GM19467 (cell line): ENCODE data around the gene RERG.

Experiments
- ATAC-seq: cut with Tn5 transposase; IDR thresholded peaks from one replicate; pipeline ENCODE4 v1.9.1; 2021; ENCODE audit warnings: mild to moderate bottlenecking, moderate library complexity; ENCODE audit not compliant: unreplicated experiment

RERG gene

GRCh38 chr12:15220915-15221885 is at the start of gene RERG:
Gene RERG, minus strand, starts transcription at chr12:15221417. Its CDS starts 3,928 bp downstream, at chr12:15217489.
- peak; percentile 90 for ATAC-seq

DNA sequence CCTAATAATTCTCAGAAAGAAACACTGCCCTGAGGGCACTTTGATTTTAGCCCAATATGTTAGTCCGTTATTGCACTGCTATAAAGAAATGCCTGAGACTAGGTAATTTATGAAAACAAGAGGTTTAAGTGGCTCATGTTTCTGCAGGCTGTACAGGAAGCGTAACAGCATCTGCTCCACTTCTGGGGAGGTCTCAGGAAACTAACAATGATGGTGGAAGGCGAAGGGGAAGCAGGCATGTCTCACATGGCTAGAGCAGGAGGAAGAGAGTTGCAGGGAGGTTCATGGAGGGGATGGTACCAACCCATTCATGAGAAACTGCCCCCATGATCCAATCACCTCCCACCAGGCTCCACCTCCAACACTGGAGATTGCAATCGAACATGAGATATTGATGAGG is 49.4 kb upstream of the RERG start:
- ATAC-seq = no peak

GRCh38 chr12:15268927-15269552 is 47.8 kb upstream of the RERG start:
- peak; percentile 93 for ATAC-seq

DNA sequence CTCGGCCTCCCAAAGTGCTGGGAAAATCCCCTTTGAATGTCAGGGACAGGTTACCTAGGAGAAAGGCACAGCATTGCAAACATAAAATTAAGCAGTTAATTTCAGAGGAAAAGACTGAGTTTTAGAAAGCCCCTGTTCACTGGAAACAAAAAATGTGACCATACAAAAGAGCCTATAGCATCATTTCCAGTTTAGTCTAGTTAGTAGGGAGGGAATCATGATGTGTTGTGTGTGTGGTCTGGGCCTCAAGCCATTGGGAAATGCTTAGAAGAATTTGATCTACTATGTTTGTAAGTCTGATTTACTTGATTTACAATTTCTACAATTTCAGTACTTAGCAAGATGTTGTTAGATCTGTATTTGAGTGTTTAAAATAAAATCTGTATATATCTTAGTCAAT is 47.1 kb upstream of the RERG start:
- no peak for ATAC-seq

- no peak for ATAC-seq
Observed at GRCh38 chr12:15265875-15266274, 44.7 kb upstream of the RERG start.

DNA sequence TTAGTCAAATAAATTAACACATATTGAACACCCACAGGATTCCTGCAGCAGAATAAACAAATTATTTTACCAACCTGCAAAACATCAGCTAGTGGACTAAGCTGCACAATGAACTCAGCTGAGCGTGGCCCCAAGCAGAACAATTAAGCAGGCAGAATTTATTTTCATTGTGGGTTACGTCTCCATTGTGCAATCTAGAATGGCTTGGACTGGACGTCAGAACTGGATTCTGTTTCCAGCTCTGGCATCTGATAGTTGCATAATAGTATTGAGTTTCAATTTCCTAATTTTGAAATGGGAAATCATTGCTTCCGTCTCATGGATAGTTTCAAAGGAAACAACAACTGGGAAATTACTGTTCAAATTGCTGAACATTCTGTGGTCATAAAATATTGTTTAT is 35.5 kb upstream of the RERG start:
- ATAC-seq = no peak

GRCh38 chr12:15253990-15254389 is 32.8 kb upstream of the RERG start:
- no peak for ATAC-seq

- no peak for ATAC-seq
Observed at GRCh38 chr12:15244926-15245325, 23.7 kb upstream of the RERG start.

GRCh38 chr12:15244341-15244740 is 23.1 kb upstream of the RERG start:
- ATAC-seq = no peak

DNA sequence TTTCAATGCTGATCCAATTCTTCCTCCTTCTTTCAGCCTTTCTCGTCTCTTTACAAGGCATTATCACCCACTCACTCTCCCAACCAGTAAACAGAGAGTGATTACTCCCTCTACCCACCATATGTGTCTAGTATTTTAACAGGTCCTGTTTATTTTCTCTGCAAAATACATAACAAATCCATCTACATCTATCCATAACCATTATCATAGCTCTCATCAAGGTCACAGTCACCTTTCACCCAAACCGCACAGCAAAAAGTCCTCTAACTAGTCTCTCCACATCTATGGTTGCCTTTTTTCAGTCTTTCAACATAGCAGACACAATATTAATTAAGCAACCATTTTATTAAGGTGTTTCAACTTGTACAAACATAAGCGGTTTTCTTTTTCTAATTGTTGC is 21.9 kb upstream of the RERG start:
- no peak for ATAC-seq

GRCh38 chr12:15240898-15241297 is 19.7 kb upstream of the RERG start:
- no peak for ATAC-seq

DNA sequence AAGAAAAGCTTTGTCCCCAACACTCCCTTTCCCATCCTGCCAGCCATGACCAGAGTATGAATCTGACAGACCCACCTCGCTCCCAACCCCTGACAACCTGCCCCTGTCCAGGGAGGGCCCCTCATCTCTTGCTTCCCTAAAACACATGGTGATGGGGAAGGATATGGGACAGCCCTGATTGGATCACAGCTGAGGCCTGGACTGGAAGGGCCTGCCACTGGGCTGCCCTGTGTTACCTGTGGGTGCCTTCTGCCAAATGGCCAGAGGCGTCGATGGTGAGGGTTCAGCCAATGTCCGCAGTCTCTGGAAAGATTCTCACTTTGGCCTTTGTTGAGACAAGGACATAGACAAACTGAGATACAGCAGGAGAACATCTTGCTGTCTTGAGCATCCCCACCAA is 13.3 kb upstream of the RERG start:
- ATAC-seq = no peak

DNA sequence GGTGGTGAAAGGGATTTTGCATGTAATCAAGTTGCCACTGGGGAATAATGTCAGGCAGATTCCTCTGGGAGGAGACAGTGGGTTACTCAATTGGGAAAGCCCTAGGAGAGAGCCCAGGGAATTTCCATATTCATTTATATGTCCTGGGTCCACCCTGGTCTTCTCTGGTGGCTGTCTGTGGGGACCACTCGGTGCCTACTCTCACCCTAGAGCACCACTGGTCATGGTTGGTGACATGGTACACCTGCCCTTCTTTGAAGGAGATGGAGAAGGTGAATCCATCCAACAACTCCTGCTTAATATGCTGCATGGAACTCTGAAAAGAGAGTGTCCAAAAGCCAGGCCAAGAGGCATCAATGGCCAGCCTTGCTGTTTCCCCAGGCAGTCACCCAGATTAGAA is 12.8 kb upstream of the RERG start:
- ATAC-seq = no peak

DNA sequence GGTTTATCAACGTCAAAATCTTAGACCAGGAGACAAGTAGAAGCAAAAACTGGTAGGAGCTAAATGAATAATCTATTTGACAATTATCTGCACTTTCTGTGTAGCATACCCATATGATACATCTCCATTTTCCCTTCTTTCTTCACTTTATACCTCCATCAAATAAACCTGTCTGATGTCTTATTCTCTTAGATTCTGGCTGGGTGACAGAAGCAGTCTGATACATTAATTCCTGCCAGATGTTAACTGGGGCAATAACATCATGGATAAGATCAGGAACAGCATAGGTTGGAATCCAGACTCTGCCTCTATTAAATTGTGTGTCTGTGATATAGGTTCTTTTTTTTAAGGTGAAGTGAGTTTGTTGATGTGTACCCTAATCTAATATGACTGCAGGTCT is 11.7 kb upstream of the RERG start:
- ATAC-seq = no peak

DNA sequence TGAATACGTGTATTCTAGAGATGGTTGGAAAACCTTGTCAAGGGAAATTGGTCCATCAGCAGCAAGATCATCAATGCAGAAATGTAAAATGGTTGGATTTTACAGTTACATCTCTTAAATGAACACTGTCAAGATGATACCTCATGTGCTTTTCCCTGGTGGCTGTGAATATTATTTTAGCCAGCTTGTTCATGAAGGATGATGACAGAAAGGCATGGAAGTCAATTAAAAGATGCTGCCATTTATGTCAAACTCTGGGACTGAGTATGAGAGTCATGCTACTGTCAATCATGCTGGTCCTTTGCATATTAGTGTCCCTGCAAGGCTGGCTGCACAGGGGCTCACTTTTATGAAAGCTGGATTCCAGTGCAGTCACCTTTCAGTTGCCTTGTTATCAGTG is 10.3 kb upstream of the RERG start:
- ATAC-seq = no peak

GRCh38 chr12:15230751-15231150 is 9.5 kb upstream of the RERG start:
- no peak for ATAC-seq

GRCh38 chr12:15230137-15230536 is 8.9 kb upstream of the RERG start:
- ATAC-seq = no peak

DNA sequence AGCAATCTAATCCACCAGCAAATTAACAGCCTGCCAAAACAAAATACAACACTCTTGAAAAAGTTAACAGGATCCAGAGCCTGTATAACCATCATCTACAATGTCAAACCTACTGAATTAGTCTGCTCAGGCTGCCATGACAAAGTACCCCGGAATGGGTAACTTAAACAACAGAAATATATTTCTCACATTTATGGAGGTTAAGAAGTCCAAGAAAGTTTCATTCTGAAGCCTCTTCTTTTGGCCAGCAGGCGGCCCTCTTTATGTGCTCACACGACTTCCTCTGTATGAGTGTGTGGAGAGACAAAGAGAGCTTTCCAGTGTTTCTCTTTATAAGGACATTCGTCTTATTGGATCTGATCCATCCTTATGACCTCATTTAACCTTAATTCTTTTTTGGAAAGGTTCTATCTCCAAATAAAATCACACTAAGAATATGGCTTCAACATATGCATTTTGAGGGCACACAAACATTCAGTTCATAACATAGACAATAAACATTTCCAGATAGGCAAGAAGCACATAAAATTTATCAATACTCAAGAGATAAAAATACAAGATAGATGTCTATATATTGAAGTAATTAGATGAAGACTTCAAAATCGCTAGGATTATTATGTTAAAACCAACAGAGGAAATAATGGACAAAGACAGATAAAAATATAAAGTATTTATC is 5.9 kb upstream of the RERG start:
- ATAC-seq = no peak

DNA sequence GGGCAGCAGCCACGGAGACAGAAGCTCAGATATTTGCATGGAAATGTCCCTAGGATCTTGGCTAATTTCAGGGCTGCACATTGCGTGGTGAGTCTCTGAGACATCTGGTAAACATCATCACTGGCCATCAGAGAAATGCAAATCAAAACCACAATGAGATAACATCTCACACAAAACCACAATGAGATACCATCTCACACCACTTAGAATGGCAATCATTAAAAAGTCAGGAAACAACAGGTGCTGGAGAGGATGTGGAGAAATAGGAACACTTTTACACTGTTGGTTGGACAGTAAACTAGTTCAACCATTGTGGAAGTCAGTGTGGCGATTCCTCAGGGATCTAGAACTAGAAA is 4.6 kb upstream of the RERG start:
- ATAC-seq = peak; percentile 78

GRCh38 chr12:15225136-15225862 is 4.1 kb upstream of the RERG start:
- ATAC-seq = no peak

DNA sequence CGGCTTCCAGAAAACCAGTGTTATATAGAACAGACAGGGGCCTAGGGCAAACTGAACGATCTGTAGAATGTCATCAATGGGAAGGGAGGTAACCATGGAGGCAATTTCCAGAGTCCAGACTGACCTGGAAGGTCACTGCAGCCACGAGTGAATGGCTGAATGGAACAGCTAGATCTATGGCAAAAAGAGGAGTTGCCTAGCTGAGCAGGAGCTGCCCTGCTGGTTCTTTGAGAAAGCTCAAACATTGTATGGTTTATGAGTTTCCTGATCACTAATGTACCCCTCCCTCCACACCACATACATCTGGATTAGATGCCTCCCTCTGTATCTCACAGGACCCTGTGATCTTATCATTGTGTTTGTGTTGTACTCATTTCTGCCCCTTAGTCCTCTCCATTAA is 1.0 kb upstream of the RERG start:
- no peak for ATAC-seq
